Astrocyte (in vitro differentiated cells and primary cell): ENCODE measurements around the gene ZFP36L2.

Experiments used
- CTCF ChIP-seq: IDR thresholded peaks from 2 replicates; pipeline ENCODE4 v1.5.1; 2011; ENCODE audit warnings: low read depth, mild to moderate bottlenecking, inconsistent platforms, low read length, moderate library complexity; ENCODE audit not compliant: insufficient read depth
- EZH2 ChIP-seq: IDR thresholded peaks from 2 replicates; pipeline ENCODE4 v1.6.1; 2012; ENCODE audit warnings: mild to moderate bottlenecking, low read length, inconsistent platforms; ENCODE audit not compliant: insufficient read depth

- TF ChIP-seq CTCF: no peak
- no peak for TF ChIP-seq EZH2
Measured at GRCh38 chr2:43209204-43209717, 17.1 kb downstream of the ZFP36L2 start.
